ENCODE measurements around the gene AVL9. TPM values are rescaled to one million over a fixed set of nuclear protein-coding genes. Genes with fewer than 3 reads are reported as not detected.
A peak's percentile ranks its signal among the peaks of the same experiment; 100 is the strongest.

AVL9 gene
- total and polyA plus RNA-seq, 7 donors, result 15.6 to 35.1 (median 21.6) TPM

GRCh38 chr7:32477649-32477980, 17.7 kb upstream of the AVL9 start:
- DNase-seq, result no peak
- Histone ChIP-seq H3K36me3 (no peaks in the 10 kb centered on the region), H3K27me3 (no peaks in the 10 kb centered on the region), H3K27ac (no peak overlapping the region), H3K4me1 (peaks cover 0 to 8% (median 0%) of the 10 kb centered on the region in 4 donors), H3K9me3 (no peaks in the 10 kb centered on the region), H3K4me3 (no peak overlapping the region)
- TF ChIP-seq CTCF (IDR thresholded peaks at IDR 0.05), result no peak
- TF ChIP-seq POLR2AphosphoS5 (IDR thresholded peaks at IDR 0.05), result no peak
- intact Hi-C loops (cut with DNase I), result no loop called here
- 91 to 95% methylated on average over 1 of the region's 1 CpG for WGBS, 2 donors

- Histone ChIP-seq H3K4me3 (no peak overlapping the region), H3K27me3 (no peaks in the 10 kb centered on the region), H3K27ac (no peak overlapping the region), H3K4me1 (peaks cover 0 to 6% (median 0%) of the 10 kb centered on the region in 4 donors), H3K36me3 (peaks cover 0 to 4% (median 0%) of the 10 kb centered on the region in 4 donors), H3K9me3 (no peaks in the 10 kb centered on the region)
- no peak for DNase-seq
- intact Hi-C loops (cut with DNase I), result no loop called here
- peak in 3 of 4 experiments; percentile 34 to 46 (median 37) for TF ChIP-seq CTCF (IDR thresholded peaks at IDR 0.05)
- TF ChIP-seq POLR2AphosphoS5 (IDR thresholded peaks at IDR 0.05), result no peak
- WGBS, 2 donors, result 90 to 92% methylated on average over 2 of the region's 2 CpGs
These were observed 15.6 kb upstream of the AVL9 start for GRCh38 chr7:32479574-32480200.

- no peaks in the 10 kb centered on the region for H3K4me1 ChIP-seq
- no peak for DNase-seq
- H3K4me3 ChIP-seq, result no peak overlapping the region
- TF ChIP-seq POLR2A (IDR thresholded peaks at IDR 0.05) (no peak), POLR2AphosphoS5 (IDR thresholded peaks at IDR 0.05) (no peak), CTCF (IDR thresholded peaks at IDR 0.05) (no peak), EP300 (IDR thresholded peaks at IDR 0.05) (no peak)
- intact Hi-C loops (cut with DNase I), result no loop called here
- no peaks in the 10 kb centered on the region for H3K9me3 ChIP-seq
- no peaks in the 10 kb centered on the region for H3K27me3 ChIP-seq
- H3K36me3 ChIP-seq, result peaks cover 0 to 8% (median under 1%) of the 10 kb centered on the region in 4 donors
- no peak overlapping the region for H3K27ac ChIP-seq
- 35 to 70% methylated on average over 1 of the region's 1 CpG for WGBS, 2 donors
These were observed 14.1 kb upstream of the AVL9 start for GRCh38 chr7:32481176-32481575.

GRCh38 chr7:32481921-32482320, 13.4 kb upstream of the AVL9 start:
- 8 to 56% methylated on average over 3 of the region's 3 CpGs for WGBS, 2 donors
- intact Hi-C loops (cut with DNase I), result no loop called here
- Histone ChIP-seq H3K4me1 (no peaks in the 10 kb centered on the region), H3K9me3 (no peaks in the 10 kb centered on the region), H3K36me3 (peaks cover 0 to 16% (median 3%) of the 10 kb centered on the region in 4 donors), H3K27me3 (no peaks in the 10 kb centered on the region), H3K4me3 (no peak overlapping the region), H3K27ac (no peak overlapping the region)
- DNase-seq, result no peak
- TF ChIP-seq EP300 (IDR thresholded peaks at IDR 0.05) (no peak), CTCF (IDR thresholded peaks at IDR 0.05) (no peak), POLR2A (IDR thresholded peaks at IDR 0.05) (no peak), POLR2AphosphoS5 (IDR thresholded peaks at IDR 0.05) (no peak)

GRCh38 chr7:32489788-32490126, 5.5 kb upstream of the AVL9 start:
- 1 to 2% methylated on average over 9 of the region's 9 CpGs for WGBS, 2 donors
- DNase-seq, result no peak

More at GRCh38 chr7:32489788-32490126, 5.5 kb upstream of the AVL9 start:
- Histone ChIP-seq H3K27ac (peak overlapping the region; percentile 77 to 89 (median 86)), H3K4me3 (peak overlapping the region; percentile 61 to 88 (median 69)), H3K9me3 (no peaks in the 10 kb centered on the region), H3K4me1 (peaks cover 0 to 25% (median 18%) of the 10 kb centered on the region in 4 donors), H3K27me3 (no peaks in the 10 kb centered on the region), H3K36me3 (peaks cover 0 to 21% (median 9%) of the 10 kb centered on the region in 4 donors)
- intact Hi-C loops (cut with DNase I), result loop anchor here (5.0 to 10.0 kb wide), 4 partner anchors 95 to 575 kb away; partner anchors contain the start of genes KBTBD2 and NT5C3A
- TF ChIP-seq CTCF (IDR thresholded peaks at IDR 0.05) (no peak), POLR2AphosphoS5 (IDR thresholded peaks at IDR 0.05) (no peak), EP300 (IDR thresholded peaks at IDR 0.05) (no peak), POLR2A (IDR thresholded peaks at IDR 0.05) (no peak)

Data from sigmoid colon (tissue), 7 donors.